IPS DF 4.7 (cell line): ENCODE results near the gene CABS1.

Experiments
- DNase-seq: peaks from one replicate; pipeline ENCODE4 v3.0.0-alpha.2; 2013; ENCODE audit warnings: low spot score; ENCODE audit errors: extremely low read depth

CABS1 gene

DNA sequence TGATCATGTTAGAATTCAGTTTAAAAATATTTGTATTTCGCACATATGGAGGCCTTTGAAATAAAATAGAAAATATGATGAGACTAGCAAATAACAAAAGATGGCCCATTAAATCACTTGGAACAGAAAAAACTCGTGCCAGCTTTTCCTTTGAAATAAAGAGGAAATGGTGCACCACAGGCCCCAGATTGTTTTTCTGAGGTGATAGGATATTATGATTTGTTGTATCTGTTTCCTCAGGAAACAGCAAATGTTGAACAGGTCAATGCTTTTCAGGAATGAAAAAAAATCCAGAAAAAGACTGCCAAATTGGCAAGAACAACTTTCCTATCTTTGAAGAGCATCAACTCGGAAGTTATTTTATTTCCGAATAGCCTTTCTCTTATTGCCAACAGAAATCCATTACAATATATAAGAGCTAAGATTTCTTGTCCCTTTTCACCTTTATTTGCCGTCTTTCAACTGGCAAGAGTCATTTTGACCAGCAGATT, 48.0 kb downstream of the CABS1 start, which contains the start of gene SMR3B:
SMR3B (plus strand) TSS at position 441 of the 491 bp plus-strand sequence. CDS start 1,380 bp downstream, outside the sequence.
- no peak for DNase-seq
